Neuron (in vitro differentiated cells): Measurements from ENCODE around the gene SPATC1L.
"Not testable (repeated sequence)": the region's sequence is repeated elsewhere in the genome, so short reads cannot be mapped to it uniquely, and the experiment has no call there.

Source experiments
- H2AFZ ChIP-seq: one replicate; pipeline ENCODE4 v1.6.1; 2013; ENCODE audit warnings: low read depth, mild to moderate bottlenecking, inconsistent platforms, low read length, moderate library complexity
- H3K27me3 ChIP-seq: one replicate; pipeline ENCODE4 v1.6.1; 2013; ENCODE audit warnings: low read length; ENCODE audit not compliant: insufficient read depth
- H3K36me3 ChIP-seq: one replicate; pipeline ENCODE4 v1.6.1; 2013; ENCODE audit warnings: low read length; ENCODE audit not compliant: insufficient read depth
- H3K4me1 ChIP-seq: one replicate; pipeline ENCODE4 v1.6.1; 2013; ENCODE audit warnings: low read length; ENCODE audit not compliant: insufficient read depth
- H3K4me3 ChIP-seq: 2 replicates; pipeline ENCODE4 v1.5.1; 2013; ENCODE audit warnings: mild to moderate bottlenecking, low read length, moderate library complexity
- H3K9me3 ChIP-seq: one replicate; pipeline ENCODE4 v1.6.1; 2013; ENCODE audit warnings: low read length

Gene SPATC1L

DNA sequence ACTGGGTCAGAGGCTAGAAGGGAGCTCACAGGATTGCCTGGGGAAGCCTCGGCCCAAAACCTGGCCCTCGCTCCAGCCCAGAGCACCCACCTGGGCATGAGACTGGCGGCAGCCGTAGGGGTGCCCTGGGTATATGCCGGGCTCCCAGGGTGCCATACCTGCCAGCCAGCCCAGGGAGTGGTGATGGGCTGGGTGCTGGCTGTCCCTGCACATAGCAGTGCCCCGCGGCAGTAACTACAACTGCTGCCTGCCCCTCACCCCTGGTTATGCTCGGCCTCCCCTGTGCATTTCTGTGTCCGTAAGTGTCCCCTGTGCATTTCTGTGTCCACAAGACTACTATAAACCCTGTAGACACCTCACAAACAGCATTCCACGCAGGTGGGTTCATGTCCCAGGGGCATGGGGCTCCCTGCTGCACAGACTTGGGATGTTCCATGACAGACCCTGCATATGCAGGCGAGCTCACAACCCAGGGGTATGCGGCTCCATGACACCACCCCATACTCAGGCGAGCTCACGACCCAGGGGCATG is 5.8 kb upstream of the SPATC1L start:
- Histone ChIP-seq H3K4me3 (no peak overlapping the region), H3K36me3 (peaks cover 44% of the 10 kb centered on the region), H3K4me1 (peaks cover 41% of the 10 kb centered on the region), H2AFZ (no peak overlapping the region), H3K27me3 (no peaks in the 10 kb centered on the region), H3K9me3 (no peaks in the 10 kb centered on the region)

DNA sequence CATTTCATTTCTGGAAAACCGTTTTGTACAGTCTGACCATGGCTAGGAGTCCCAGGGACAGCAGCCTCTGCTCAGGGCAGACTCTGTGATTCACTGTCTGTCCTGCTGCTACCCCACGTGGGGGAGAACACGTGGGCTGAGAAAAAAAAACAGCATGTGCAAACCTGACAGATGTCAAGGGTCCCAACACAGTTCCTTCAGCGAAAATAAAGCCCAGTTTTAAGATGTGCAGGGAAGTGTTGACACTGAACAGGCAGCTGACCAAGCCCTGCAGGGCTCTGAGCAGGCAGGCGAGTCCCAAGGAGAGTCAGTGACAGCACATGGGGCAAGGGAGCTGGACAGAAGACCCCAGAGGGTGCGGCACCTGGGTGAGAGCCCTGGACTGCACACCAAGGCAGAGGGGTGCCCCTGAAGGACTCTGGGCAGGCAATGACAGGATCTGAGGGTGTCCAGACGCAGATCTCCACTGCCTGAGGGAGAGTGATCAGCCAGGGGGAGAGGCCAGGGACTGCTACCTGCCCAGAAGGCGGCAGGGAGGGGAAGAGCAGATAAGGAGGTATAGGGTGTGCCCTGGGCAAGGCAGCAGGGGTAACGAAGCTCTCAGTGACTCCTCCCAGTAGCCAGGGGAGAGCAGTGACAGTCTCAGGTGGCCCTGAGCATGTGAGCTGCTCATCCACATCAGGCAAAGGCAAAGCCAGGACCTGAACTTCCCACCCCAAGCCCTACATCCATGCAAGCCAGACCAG is 5.1 kb upstream of the SPATC1L start:
- H3K4me3 ChIP-seq: no peak overlapping the region
- peaks cover 38% of the 10 kb centered on the region for H3K36me3 ChIP-seq
- no peaks in the 10 kb centered on the region for H3K9me3 ChIP-seq
- peaks cover 41% of the 10 kb centered on the region for H3K4me1 ChIP-seq
- no peaks in the 10 kb centered on the region for H3K27me3 ChIP-seq
- no peak overlapping the region for H2AFZ ChIP-seq

DNA sequence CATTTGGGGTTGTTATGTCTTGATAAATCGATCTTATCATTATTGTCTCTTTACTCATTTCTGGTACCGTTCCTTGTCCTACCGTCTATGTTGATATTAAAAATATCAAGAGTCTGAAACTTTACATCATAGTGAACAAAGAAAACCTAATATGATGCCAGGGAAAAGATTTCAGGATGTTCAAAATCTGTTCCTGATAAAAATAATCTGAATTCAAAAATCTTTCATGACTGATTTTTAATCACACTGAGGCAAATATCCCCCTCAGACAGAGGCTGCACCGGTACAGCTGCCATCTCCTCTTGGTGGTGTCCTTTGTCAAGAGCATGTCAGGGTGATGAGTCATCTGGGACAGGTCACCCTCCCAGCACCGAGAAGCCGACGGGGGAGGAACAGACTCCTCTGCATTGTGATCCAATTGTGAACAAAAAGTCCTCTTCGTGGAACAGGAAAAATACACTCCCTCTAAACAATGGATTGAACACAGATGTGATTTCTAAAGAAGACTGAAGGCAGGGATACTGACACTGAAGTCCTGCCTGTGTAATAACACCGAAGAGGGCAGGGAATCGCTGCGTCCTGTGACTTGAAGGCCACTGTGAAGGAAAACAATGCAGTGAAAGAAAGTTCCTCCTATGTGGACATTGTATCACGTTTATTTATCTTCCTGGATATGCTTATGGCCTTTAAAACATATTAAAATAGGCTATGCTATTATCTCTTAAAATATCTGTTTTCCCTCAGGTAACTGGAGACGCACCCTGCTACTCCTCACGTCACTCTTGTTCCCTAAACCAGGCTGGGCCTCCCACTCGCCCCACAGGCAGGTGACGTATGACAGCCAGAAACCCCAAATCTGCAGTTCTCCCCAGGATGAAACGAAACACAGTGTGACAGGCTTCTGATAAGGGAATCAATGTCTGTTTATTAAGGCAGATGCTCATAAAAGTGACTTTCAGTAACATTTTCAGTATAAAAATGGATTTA is 4.3 kb upstream of the SPATC1L start:
- H3K36me3 ChIP-seq: peaks cover 29% of the 10 kb centered on the region
- no peaks in the 10 kb centered on the region for H3K27me3 ChIP-seq
- H3K9me3 ChIP-seq: no peaks in the 10 kb centered on the region
- no peak overlapping the region for H2AFZ ChIP-seq
- H3K4me3 ChIP-seq: no peak overlapping the region
- H3K4me1 ChIP-seq: peaks cover 41% of the 10 kb centered on the region

GRCh38 chr21:46187814-46188213 is 3.6 kb upstream of the SPATC1L start:
- H3K9me3 ChIP-seq: no peaks in the 10 kb centered on the region
- H3K4me3 ChIP-seq: no peak overlapping the region
- peaks cover 24% of the 10 kb centered on the region for H3K36me3 ChIP-seq
- no peak overlapping the region for H2AFZ ChIP-seq
- H3K4me1 ChIP-seq: peaks cover 41% of the 10 kb centered on the region
- H3K27me3 ChIP-seq: no peaks in the 10 kb centered on the region

- Histone ChIP-seq H2AFZ (no peak overlapping the region), H3K36me3 (peaks cover 19% of the 10 kb centered on the region), H3K4me1 (peaks cover 41% of the 10 kb centered on the region), H3K27me3 (no peaks in the 10 kb centered on the region), H3K9me3 (no peaks in the 10 kb centered on the region), H3K4me3 (no peak overlapping the region)
Measured at GRCh38 chr21:46187261-46187660, 3.0 kb upstream of the SPATC1L start.

GRCh38 chr21:46185716-46186115 is 1.5 kb upstream of the SPATC1L start:
- no peaks in the 10 kb centered on the region for H3K27me3 ChIP-seq
- no peak overlapping the region for H3K4me3 ChIP-seq
- peaks cover 34% of the 10 kb centered on the region for H3K4me1 ChIP-seq
- no peak overlapping the region for H2AFZ ChIP-seq
- H3K36me3 ChIP-seq: peaks cover 4% of the 10 kb centered on the region
- H3K9me3 ChIP-seq: no peaks in the 10 kb centered on the region

DNA sequence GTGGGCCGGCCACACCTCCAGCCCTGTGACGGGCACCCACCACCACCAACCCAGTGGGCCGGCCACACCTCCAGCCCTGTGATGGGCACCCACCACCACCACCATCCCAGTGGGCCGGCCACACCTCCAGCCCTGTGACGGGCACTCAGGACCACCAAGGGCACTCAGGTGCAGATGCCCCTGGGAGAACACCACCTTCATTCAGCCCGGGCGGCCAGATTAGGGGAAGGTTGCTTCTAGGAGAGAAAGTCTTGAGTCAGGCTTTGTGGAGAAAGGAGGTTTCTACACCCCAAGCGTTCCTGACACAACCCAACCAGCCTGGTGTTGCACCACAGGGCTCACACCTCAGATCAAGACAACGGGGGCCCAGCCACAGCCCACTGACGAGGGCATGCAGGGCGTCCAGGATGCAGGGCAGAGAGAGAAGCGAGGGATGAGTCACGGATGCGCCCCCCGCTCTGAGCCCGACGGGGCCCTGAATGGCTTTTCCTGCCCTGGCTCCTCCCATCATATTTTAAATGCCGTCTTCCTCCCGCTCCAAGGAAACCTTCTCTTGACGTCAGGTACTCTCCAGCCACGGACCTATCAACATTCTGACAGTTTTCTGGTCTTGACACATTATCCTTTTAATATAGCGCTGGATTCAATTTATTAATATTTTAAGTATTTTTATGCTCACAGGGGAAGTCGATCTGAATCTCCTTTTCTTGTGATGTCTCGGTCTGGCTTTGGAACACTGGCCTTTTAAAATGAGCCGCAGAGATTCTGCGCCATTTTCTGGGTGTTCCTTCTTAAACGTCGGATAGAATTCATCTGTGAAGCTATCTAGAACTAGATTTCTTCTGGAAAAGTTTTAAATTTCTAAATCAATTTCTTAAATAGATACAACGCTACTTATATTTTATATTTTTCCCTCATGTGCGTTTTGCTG is 631 bp upstream of the SPATC1L start:
- H2AFZ ChIP-seq: no peak overlapping the region
- peaks cover 26% of the 10 kb centered on the region for H3K4me1 ChIP-seq
- H3K9me3 ChIP-seq: no peaks in the 10 kb centered on the region
- H3K27me3 ChIP-seq: no peaks in the 10 kb centered on the region
- H3K36me3 ChIP-seq: no peaks in the 10 kb centered on the region
- H3K4me3 ChIP-seq: peak overlapping the region; percentile 65

GRCh38 chr21:46183337-46183909 is 836 bp downstream of the SPATC1L start:
- H3K9me3 ChIP-seq, H2AFZ ChIP-seq, H3K27me3 ChIP-seq, H3K36me3 ChIP-seq: not testable (repeated sequence)
- peak overlapping the region; percentile 65 for H3K4me3 ChIP-seq
- H3K4me1 ChIP-seq: peaks cover 12% of the 10 kb centered on the region

DNA sequence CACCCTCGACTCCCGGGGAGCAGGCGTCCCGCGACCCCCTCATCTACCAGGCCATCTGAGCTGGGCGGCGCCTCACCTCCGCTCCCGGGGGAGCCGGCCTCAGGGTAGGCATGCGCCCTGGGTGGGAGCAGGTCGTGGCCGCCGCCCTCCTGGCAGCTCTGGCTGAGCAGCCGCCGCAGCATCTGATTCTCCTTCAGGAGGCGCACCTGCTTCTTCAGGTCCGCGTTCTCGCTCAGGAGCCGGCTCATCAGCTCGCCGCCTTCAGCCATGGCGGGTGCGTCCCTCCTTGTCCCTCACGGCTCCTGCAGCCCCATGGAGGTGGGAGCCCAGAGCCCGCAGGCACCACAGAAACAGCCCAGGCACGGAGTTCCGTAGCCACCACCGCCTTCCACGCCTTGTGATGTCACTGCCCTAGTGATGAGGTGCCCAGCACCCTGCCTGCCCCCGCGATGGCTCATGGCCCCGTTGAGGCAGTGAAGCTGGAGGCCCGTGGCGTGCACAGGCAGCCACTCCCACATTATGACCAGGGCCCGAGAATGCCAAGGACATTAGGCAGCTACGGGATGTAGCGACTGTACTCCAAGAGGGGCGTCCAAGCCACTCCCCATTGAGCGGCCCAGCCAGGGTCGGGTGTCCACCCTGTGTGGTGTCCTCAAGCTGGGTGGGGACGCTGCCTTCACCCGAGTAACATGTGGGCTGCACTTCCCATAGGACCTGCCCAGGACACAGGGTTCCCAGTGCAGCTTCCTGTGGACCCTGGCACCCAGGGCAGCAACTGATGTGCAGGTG is 1.5 kb downstream of the SPATC1L start:
- H3K4me3 ChIP-seq: no peak overlapping the region
- peaks cover 5% of the 10 kb centered on the region for H3K4me1 ChIP-seq
- H3K9me3 ChIP-seq: peaks cover 2% of the 10 kb centered on the region
- no peaks in the 10 kb centered on the region for H3K27me3 ChIP-seq
- H3K36me3 ChIP-seq: no peaks in the 10 kb centered on the region
- no peak overlapping the region for H2AFZ ChIP-seq

DNA sequence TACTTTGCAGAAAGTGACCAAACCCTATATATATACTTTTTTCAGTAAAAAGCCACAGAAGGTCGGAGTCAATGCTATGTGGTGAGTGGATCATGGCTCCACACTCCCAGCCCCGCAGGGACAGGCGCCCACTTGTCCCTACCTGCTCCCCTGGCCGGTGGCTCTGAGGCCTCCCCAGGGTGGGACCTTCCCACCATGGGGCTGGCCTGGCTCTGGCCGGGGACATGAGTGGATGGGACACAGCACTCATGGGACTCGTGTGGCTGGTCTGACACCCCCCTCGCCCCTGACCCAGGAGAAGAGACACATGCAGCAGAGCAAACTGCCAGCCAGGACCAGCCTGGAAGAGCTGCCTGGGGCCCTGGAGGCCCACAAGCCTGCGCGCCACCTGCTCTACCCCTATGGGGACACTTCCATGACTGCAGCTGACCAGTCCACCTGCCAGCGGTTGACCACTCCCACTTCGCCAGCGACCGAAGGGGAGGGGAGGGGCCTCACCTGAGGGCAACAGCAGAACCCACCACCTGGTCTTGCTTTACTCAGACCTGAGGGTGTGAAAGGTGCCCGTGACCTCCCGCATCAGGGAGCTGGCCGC is 2.2 kb downstream of the SPATC1L start:
- Histone ChIP-seq H2AFZ (no peak overlapping the region), H3K4me3 (no peak overlapping the region)

GRCh38 chr21:46181436-46181835 is 2.8 kb downstream of the SPATC1L start:
- Histone ChIP-seq H3K36me3 (no peaks in the 10 kb centered on the region), H3K4me3 (no peak overlapping the region), H3K4me1 (no peaks in the 10 kb centered on the region), H3K9me3 (peaks cover 2% of the 10 kb centered on the region), H3K27me3 (no peaks in the 10 kb centered on the region), H2AFZ (no peak overlapping the region)

More for the DNA sequence above, 2.2 kb downstream of the SPATC1L start:
- H3K9me3 ChIP-seq: peaks cover 2% of the 10 kb centered on the region
- H3K36me3 ChIP-seq: no peaks in the 10 kb centered on the region
- no peaks in the 10 kb centered on the region for H3K4me1 ChIP-seq
- H3K27me3 ChIP-seq: no peaks in the 10 kb centered on the region
